Measurements from ENCODE around the gene AFDN. TPM values are rescaled to one million over a fixed set of nuclear protein-coding genes. Genes with fewer than 3 reads are reported as not detected.
"Not testable (repeated sequence)": the region's sequence is repeated elsewhere in the genome, so short reads cannot be mapped to it uniquely, and the experiment has no call there.

The AFDN gene
- total and polyA plus RNA-seq, 2 experiments from 2014 or later: 66.9 to 200 TPM

- H3K27me3 Mint-ChIP-seq (ENCODE audit: insufficient read depth, low read depth, poor library complexity): peaks cover 6% of the 10 kb centered on the region
- H3K79me2 ChIP-seq (replicated peaks; ENCODE audit: insufficient read depth): no peaks in the 10 kb centered on the region
Observed at GRCh38 chr6:168001029-168001332, 174.3 kb downstream of the AFDN start.

GRCh38 chr6:168001514-168001913, 174.8 kb downstream of the AFDN start:
- H3K9me3 Mint-ChIP-seq: peaks cover 18% of the 10 kb centered on the region
- not testable (repeated sequence) for H3K4me2 ChIP-seq; H3K4me1 ChIP-seq (ENCODE audit: insufficient read depth); H3K9me2 ChIP-seq (ENCODE audit: insufficient read depth); H3K27me3 ChIP-seq (ENCODE audit: insufficient read depth); H3F3A ChIP-seq (replicated peaks; ENCODE audit: low read depth); H2AFZ ChIP-seq; H3K36me3 ChIP-seq (ENCODE audit: insufficient read depth); H3K4me3 ChIP-seq; DNase-seq (ENCODE audit: low spot score); H3K4me3 Mint-ChIP-seq; ATAC-seq; H3K27ac ChIP-seq (ENCODE audit: low read depth); H4K20me1 ChIP-seq (replicated peaks; ENCODE audit: insufficient read depth); H3K27me3 Mint-ChIP-seq (ENCODE audit: insufficient read depth, low read depth, poor library complexity); H3K4me1 Mint-ChIP-seq; H3K27ac Mint-ChIP-seq; H3K79me2 ChIP-seq (replicated peaks; ENCODE audit: insufficient read depth)
- peaks cover 16% of the 10 kb centered on the region for H3K36me3 Mint-ChIP-seq (ENCODE audit: low read depth)

More at GRCh38 chr6:168001029-168001332, 174.3 kb downstream of the AFDN start:
- Histone ChIP-seq H3K9me2 (ENCODE audit: insufficient read depth) (no peaks in the 10 kb centered on the region), H3F3A (replicated peaks; ENCODE audit: low read depth) (no peaks in the 10 kb centered on the region), H4K20me1 (replicated peaks; ENCODE audit: insufficient read depth) (no peaks in the 10 kb centered on the region), H3K27me3 (ENCODE audit: insufficient read depth) (no peaks in the 10 kb centered on the region), H2AFZ (no peak overlapping the region), H3K36me3 (ENCODE audit: insufficient read depth) (no peaks in the 10 kb centered on the region), H3K4me1 (ENCODE audit: insufficient read depth) (peaks cover 7% of the 10 kb centered on the region), H3K4me3 (no peak overlapping the region), H3K4me2 (no peak overlapping the region), H3K27ac (ENCODE audit: low read depth) (no peak overlapping the region)
- Mint-ChIP-seq H3K36me3 (ENCODE audit: low read depth) (peaks cover 16% of the 10 kb centered on the region), H3K27ac (no peak overlapping the region), H3K4me3 (no peak overlapping the region), H3K9me3 (peaks cover 18% of the 10 kb centered on the region), H3K4me1 (peaks cover 8% of the 10 kb centered on the region)
- no peak for ATAC-seq
- no peak for DNase-seq (ENCODE audit: low spot score)
- TF ChIP-seq JUNB (IDR thresholded peaks at IDR 0.05; ENCODE audit: unreplicated experiment) (no peak), CREB1 (CRISPR knock-in tag; IDR thresholded peaks at IDR 0.05; ENCODE audit: low read depth) (no peak), NANOG (IDR thresholded peaks at IDR 0.05; ENCODE audit: borderline replicate concordance) (no peak), EZH2 (IDR thresholded peaks at IDR 0.05; ENCODE audit: low read depth, unreplicated experiment) (no peak), REST (IDR thresholded peaks at IDR 0.05; ENCODE audit: unreplicated experiment) (no peak), ZNF331 (CRISPR knock-in tag; IDR thresholded peaks at IDR 0.05; ENCODE audit: low read depth) (no peak), ETS1 (IDR thresholded peaks at IDR 0.05) (no peak), ZNF114 (CRISPR knock-in tag; IDR thresholded peaks at IDR 0.05) (no peak), POLR2AphosphoS5 (IDR thresholded peaks at IDR 0.05; ENCODE audit: low read depth) (no peak), CTCF (conservative IDR thresholded peaks at IDR 0.05; ENCODE audit: low read depth in 2 of 2) (no peak), STAT1 (IDR thresholded peaks at IDR 0.05; ENCODE audit: unreplicated experiment) (no peak), EZH2phosphoT487 (IDR thresholded peaks at IDR 0.05; ENCODE audit: unreplicated experiment) (no peak)
